GM12874 (cell line): ENCODE data around the gene CTNNBL1.

Source experiments
- CTCF ChIP-seq: IDR thresholded peaks from 2 replicates; pipeline ENCODE4 v1.5.1; 2011; ENCODE audit warnings: low read depth, mild to moderate bottlenecking, control low read depth, low read length, moderate library complexity; ENCODE audit not compliant: insufficient read depth

Gene CTNNBL1

GRCh38 chr20:37755665-37756064, 61.8 kb downstream of the CTNNBL1 start:
- TF ChIP-seq CTCF: no peak

- no peak for TF ChIP-seq CTCF
Measured at GRCh38 chr20:37756234-37756633, 62.4 kb downstream of the CTNNBL1 start.

GRCh38 chr20:37757550-37757949, 63.7 kb downstream of the CTNNBL1 start:
- TF ChIP-seq CTCF: no peak

GRCh38 chr20:37758332-37758731, 64.5 kb downstream of the CTNNBL1 start:
- TF ChIP-seq CTCF: peak; percentile 49

GRCh38 chr20:37759052-37759553, 65.3 kb downstream of the CTNNBL1 start:
- TF ChIP-seq CTCF: no peak

GRCh38 chr20:37759761-37760209, 66.0 kb downstream of the CTNNBL1 start:
- no peak for TF ChIP-seq CTCF

- no peak for TF ChIP-seq CTCF
Measured at GRCh38 chr20:37760322-37760721, 66.5 kb downstream of the CTNNBL1 start.
